Transverse colon (tissue), 4 donors: ENCODE measurements around the gene STAC3.

Experiments used
- POLR2A ChIP-seq: fragments of 450-650 bp; IDR thresholded peaks from one replicate; pipeline ENCODE4 v1.6.1; 2016; ENCODE audit warnings: antibody characterized with exemption, mild to moderate bottlenecking, moderate library complexity
- POLR2AphosphoS5 ChIP-seq, 3 donors: sonication (generic); formaldehyde crosslinking; IDR thresholded peaks; one replicate each; pipeline ENCODE4 v1.6.1; 2016; ENCODE audit warnings: antibody characterized with exemption in 3 of 3
- TF ChIP-seq, protein P1 (sequence below), 5 experiments: fragments of 200-600 bp in 3 of 5; fragments of 450-650 bp in 2 of 5; sonication (generic) in 3 of 5; IDR thresholded peaks; 1 replicate in 2 of 5; 2 replicates in 3 of 5; pipeline ENCODE4 v1.5.1; 2016 to 2017; ENCODE audit warnings: antibody characterized with exemption in 5 of 5, inconsistent platforms in 3 of 5, mild to moderate bottlenecking in 2 of 5, moderate library complexity in 1 of 5

GRCh38 chr12:57195186-57195585 lies 55.8 kb downstream of the STAC3 start:
- TF ChIP-seq POLR2A (no peak), POLR2AphosphoS5 (IDR thresholded peaks at IDR 0.05) (no peak)
- TF ChIP-seq, protein P1, sequence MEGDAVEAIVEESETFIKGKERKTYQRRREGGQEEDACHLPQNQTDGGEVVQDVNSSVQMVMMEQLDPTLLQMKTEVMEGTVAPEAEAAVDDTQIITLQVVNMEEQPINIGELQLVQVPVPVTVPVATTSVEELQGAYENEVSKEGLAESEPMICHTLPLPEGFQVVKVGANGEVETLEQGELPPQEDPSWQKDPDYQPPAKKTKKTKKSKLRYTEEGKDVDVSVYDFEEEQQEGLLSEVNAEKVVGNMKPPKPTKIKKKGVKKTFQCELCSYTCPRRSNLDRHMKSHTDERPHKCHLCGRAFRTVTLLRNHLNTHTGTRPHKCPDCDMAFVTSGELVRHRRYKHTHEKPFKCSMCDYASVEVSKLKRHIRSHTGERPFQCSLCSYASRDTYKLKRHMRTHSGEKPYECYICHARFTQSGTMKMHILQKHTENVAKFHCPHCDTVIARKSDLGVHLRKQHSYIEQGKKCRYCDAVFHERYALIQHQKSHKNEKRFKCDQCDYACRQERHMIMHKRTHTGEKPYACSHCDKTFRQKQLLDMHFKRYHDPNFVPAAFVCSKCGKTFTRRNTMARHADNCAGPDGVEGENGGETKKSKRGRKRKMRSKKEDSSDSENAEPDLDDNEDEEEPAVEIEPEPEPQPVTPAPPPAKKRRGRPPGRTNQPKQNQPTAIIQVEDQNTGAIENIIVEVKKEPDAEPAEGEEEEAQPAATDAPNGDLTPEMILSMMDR (IDR thresholded peaks at IDR 0.05) = no peak
